Endodermal cell (in vitro differentiated cells): ENCODE measurements around the gene UFSP2. TPM values are rescaled to one million over a fixed set of nuclear protein-coding genes. Genes with fewer than 3 reads are reported as not detected.

Experiments
- DNase-seq: peaks from one replicate; pipeline ENCODE4 v3.0.0-alpha.2; 2017
- H3K27ac ChIP-seq: 2 replicates; pipeline ENCODE4 v1.5.1; 2013; ENCODE audit warnings: mild to moderate bottlenecking, low read depth, low read length, moderate library complexity
- H3K27me3 ChIP-seq: 2 replicates; pipeline ENCODE4 v1.6.1; 2013; ENCODE audit warnings: mild to moderate bottlenecking, low read length, moderate library complexity; ENCODE audit not compliant: insufficient read depth, control insufficient read depth, poor library complexity, severe bottlenecking
- H3K36me3 ChIP-seq: 2 replicates; pipeline ENCODE4 v1.7.0; 2013; ENCODE audit warnings: mild to moderate bottlenecking, low read length, moderate library complexity; ENCODE audit not compliant: control insufficient read depth, insufficient read depth
- H3K4me1 ChIP-seq: one replicate; pipeline ENCODE4 v1.7.0; 2013; ENCODE audit warnings: low read length; ENCODE audit not compliant: control insufficient read depth, insufficient read depth
- H3K4me3 ChIP-seq: 2 replicates; pipeline ENCODE4 v1.5.1; 2013; ENCODE audit warnings: mild to moderate bottlenecking, low read length, moderate library complexity
- H3K9ac ChIP-seq: 2 replicates; pipeline ENCODE4 v1.6.1; 2013; ENCODE audit warnings: mild to moderate bottlenecking, low read length, moderate library complexity; ENCODE audit not compliant: poor library complexity, severe bottlenecking; ENCODE audit errors: extremely low read depth
- H3K9me3 ChIP-seq: 2 replicates; pipeline ENCODE4 v1.6.1; 2013; ENCODE audit warnings: mild to moderate bottlenecking, low read length, moderate library complexity; ENCODE audit not compliant: control insufficient read depth
- H3K27ac Mint-ChIP-seq: 2 replicates; pipeline ENCODE4 v1.8.0; 2020; ENCODE audit warnings: mixed read lengths
- H3K27me3 Mint-ChIP-seq: 2 replicates; pipeline ENCODE4 v1.8.0; 2021; ENCODE audit warnings: mild to moderate bottlenecking, mixed read lengths; ENCODE audit not compliant: insufficient read depth
- H3K36me3 Mint-ChIP-seq: 2 replicates; pipeline ENCODE4 v1.8.0; 2020; ENCODE audit warnings: low read depth, mixed read lengths
- H3K4me1 Mint-ChIP-seq: 2 replicates; pipeline ENCODE4 v1.8.0; 2020; ENCODE audit warnings: mixed read lengths
- H3K4me3 Mint-ChIP-seq: 2 replicates; pipeline ENCODE4 v1.8.0; 2020; ENCODE audit warnings: mild to moderate bottlenecking, moderate library complexity, mixed read lengths
- H3K9me3 Mint-ChIP-seq: 2 replicates; pipeline ENCODE4 v1.8.0; 2020; ENCODE audit warnings: mild to moderate bottlenecking, mixed read lengths
- CTCF ChIP-seq: fragments of 200-600 bp; sonication (generic); conservative IDR thresholded peaks from 2 replicates; pipeline ENCODE4 v1.5.0; 2021; ENCODE audit warnings: antibody characterized with exemption, mild to moderate bottlenecking
- WGBS, 2 experiments: methylation state at CpG; one replicate each; pipeline versions ENCODE4 v1.1.5 to v1.1.7; 2013; ENCODE audit warnings: missing lambda C conversion rate in 2 of 2, mixed read lengths in 1 of 2; ENCODE audit not compliant: insufficient coverage in 1 of 2, insufficient read length in 1 of 2; 5-methylcytosine and 5-hydroxymethylcytosine counted together
- total RNA-seq, 2 donors: library from RNA; stranded (reverse); fragmentation: NEBNext Ultra II Directional in 1 of 2; extraction: Animal tissue kit (Norgen Biotek cat#: 25700) in 1 of 2; gene quantifications; 2 replicates in 1 of 2; 3 replicates in 1 of 2; pipeline ENCODE4 v1.2.1, GENCODE V29; 2021

Gene UFSP2
- total RNA-seq, 2 donors from 2014 or later = 23.3 to 24.7 TPM

DNA sequence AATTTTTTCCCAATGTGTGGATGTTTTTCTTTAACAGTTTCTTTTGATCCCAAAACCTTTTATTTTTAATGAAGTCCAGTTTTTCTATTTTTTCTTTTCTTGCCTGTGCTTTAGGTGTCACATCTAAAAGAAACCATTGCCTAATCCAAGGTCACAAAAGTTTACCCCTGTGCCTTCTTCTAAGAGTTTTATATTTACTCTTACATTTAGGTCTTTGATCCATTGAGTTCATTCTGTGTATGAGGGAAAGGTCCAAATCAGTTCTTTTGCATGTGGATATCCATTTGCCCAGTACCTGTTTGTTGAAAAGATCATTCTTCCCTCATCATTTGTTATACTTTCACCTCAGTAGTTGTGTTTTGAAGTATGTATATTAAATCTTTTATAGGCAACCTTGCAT, 43.0 kb downstream of the UFSP2 start:
- Histone ChIP-seq H3K36me3 (peaks cover 17% of the 10 kb centered on the region), H3K4me1 (no peaks in the 10 kb centered on the region), H3K27ac (no peak overlapping the region), H3K4me3 (no peak overlapping the region), H3K27me3 (no peaks in the 10 kb centered on the region), H3K9ac (no peak overlapping the region), H3K9me3 (peaks cover 28% of the 10 kb centered on the region)
- Mint-ChIP-seq H3K9me3 (peaks cover 19% of the 10 kb centered on the region), H3K4me1 (no peaks in the 10 kb centered on the region), H3K27me3 (peaks cover 9% of the 10 kb centered on the region), H3K4me3 (no peak overlapping the region), H3K36me3 (peaks cover 31% of the 10 kb centered on the region), H3K27ac (no peak overlapping the region)
- no peak for TF ChIP-seq CTCF
- no peak for DNase-seq

DNA sequence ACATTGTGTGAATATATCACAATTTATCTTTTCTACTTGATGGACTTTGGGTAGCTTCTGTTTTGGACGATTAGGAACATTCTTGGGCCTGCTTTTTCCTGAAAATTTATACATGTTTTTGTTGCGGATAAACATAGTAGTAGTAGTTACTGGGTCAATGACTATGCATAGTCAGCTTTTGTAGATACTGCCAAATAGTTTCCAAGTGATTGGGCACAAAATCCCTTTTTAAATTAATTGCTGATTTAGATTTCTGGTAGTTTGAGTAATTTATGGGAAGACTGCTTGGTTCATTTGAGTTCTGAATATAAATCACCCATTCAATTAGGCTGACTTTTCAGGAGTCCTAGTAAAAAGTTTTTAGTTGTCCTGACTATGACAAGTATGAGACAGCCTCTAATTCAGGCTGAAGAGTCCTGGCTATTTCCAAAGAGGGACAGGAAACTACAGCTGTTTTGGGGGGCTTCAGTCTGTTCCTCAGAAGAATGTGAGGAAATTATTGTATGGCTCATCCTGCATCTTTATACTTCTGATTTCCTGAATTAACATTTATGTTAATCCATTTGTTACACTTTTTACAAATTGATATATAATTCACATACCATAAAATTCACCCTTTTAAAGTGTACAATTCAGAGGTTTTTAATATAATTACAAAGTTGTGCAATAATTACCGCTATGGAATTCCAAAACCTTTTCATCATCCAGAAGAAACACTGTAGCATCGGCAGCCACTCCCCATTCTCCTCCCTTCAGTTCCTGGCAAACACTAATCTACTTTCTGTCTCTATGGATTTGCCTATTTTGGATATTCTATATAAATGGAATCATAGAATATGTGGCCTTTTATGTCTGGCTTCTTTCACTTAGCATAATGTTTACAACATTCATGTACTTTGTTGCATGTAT, 44.2 kb downstream of the UFSP2 start:
- no peak overlapping the region for H3K4me3 ChIP-seq
- peaks cover 27% of the 10 kb centered on the region for H3K36me3 ChIP-seq
- WGBS, 2 experiments = 60 to 87% methylated on average over 1 to 3 of the region's 4 CpGs
- Mint-ChIP-seq H3K9me3 (peaks cover 19% of the 10 kb centered on the region), H3K4me3 (no peak overlapping the region), H3K4me1 (no peaks in the 10 kb centered on the region), H3K27ac (no peak overlapping the region), H3K36me3 (peaks cover 44% of the 10 kb centered on the region), H3K27me3 (peaks cover 14% of the 10 kb centered on the region)
- no peaks in the 10 kb centered on the region for H3K4me1 ChIP-seq
- no peak overlapping the region for H3K9ac ChIP-seq
- H3K27ac ChIP-seq = no peak overlapping the region
- H3K9me3 ChIP-seq = peaks cover 28% of the 10 kb centered on the region
- H3K27me3 ChIP-seq = no peaks in the 10 kb centered on the region
- DNase-seq = no peak
- no peak for TF ChIP-seq CTCF

- 89 to 100% methylated on average over 1 of the region's 1 CpG for WGBS, 2 experiments
Measured at GRCh38 chr4:185380320-185380719, 45.4 kb downstream of the UFSP2 start.

More at GRCh38 chr4:185380320-185380719, 45.4 kb downstream of the UFSP2 start:
- Mint-ChIP-seq H3K9me3 (peaks cover 19% of the 10 kb centered on the region), H3K36me3 (peaks cover 47% of the 10 kb centered on the region), H3K27ac (no peak overlapping the region), H3K4me3 (no peak overlapping the region), H3K4me1 (no peaks in the 10 kb centered on the region), H3K27me3 (peaks cover 19% of the 10 kb centered on the region)
- peaks cover 4% of the 10 kb centered on the region for H3K27me3 ChIP-seq
- TF ChIP-seq CTCF = no peak
- no peaks in the 10 kb centered on the region for H3K4me1 ChIP-seq
- peaks cover 27% of the 10 kb centered on the region for H3K36me3 ChIP-seq
- H3K27ac ChIP-seq = no peak overlapping the region
- H3K4me3 ChIP-seq = no peak overlapping the region
- no peak overlapping the region for H3K9ac ChIP-seq
- DNase-seq = no peak
- H3K9me3 ChIP-seq = peaks cover 28% of the 10 kb centered on the region
